OCI-LY3 (cell line): Measurements from ENCODE around the gene ARL6IP4.

ENCODE experiments used
- H2AFZ ChIP-seq: fragments of 200-600, 300-600 bp; shearing (Covaris generic); 2 replicates; pipeline ENCODE4 v1.6.0; 2014; ENCODE audit warnings: antibody characterized with exemption, low read depth, low read length
- H3K27ac ChIP-seq: fragments of 200-600, 300-600 bp; sonication (generic); 2 replicates; pipeline ENCODE4 v1.5.1; 2014; ENCODE audit warnings: mild to moderate bottlenecking, low read length, moderate library complexity, mixed read lengths
- H3K27me3 ChIP-seq: fragments of 200-600, 300-600 bp; sonication (generic); 2 replicates; pipeline ENCODE4 v1.6.1; 2014; ENCODE audit warnings: low read depth, low read length, mixed read lengths
- H3K36me3 ChIP-seq: fragments of 200-600, 300-600 bp; sonication (generic); replicated peaks from 2 replicates; pipeline ENCODE3; 2014; ENCODE audit warnings: low read depth, low read length, mixed read lengths
- H3K4me1 ChIP-seq: fragments of 300-600, 200-600 bp; sonication (generic); 2 replicates; pipeline ENCODE4 v1.6.1; 2014; ENCODE audit warnings: low read length, mixed read lengths
- H3K4me2 ChIP-seq: fragments of 200-600, 300-600 bp; sonication (generic); 2 replicates; pipeline ENCODE4 v1.6.1; 2014; ENCODE audit warnings: low read length, mixed read lengths
- H3K4me3 ChIP-seq: fragments of 300-600, 200-600 bp; sonication (generic); 2 replicates; pipeline ENCODE4 v1.5.1; 2014; ENCODE audit warnings: antibody characterized with exemption, mild to moderate bottlenecking, low read length, moderate library complexity
- H3K79me2 ChIP-seq: fragments of 300-600, 200-600 bp; shearing (Covaris generic); 2 replicates; pipeline ENCODE4 v1.6.1; 2014; ENCODE audit warnings: mild to moderate bottlenecking, low read length, mixed read lengths
- H3K9ac ChIP-seq: fragments of 300-600, 200-600 bp; shearing (Covaris generic); 2 replicates; pipeline ENCODE4 v1.6.0; 2014; ENCODE audit warnings: mild to moderate bottlenecking, low read length, moderate library complexity
- H3K9me3 ChIP-seq: fragments of 200-600, 300-600 bp; shearing (Covaris generic); 2 replicates; pipeline ENCODE4 v1.6.1; 2014; ENCODE audit warnings: low read length, mixed read lengths; ENCODE audit not compliant: insufficient read depth
- H4K20me1 ChIP-seq: fragments of 200-600, 300-600 bp; sonication (generic); 2 replicates; pipeline ENCODE4 v1.6.1; 2016; ENCODE audit warnings: low read length, mixed read lengths; ENCODE audit not compliant: insufficient read depth
- CTCF ChIP-seq: fragments of 200-600, 300-600 bp; sonication (generic); IDR thresholded peaks from 2 replicates; pipeline ENCODE4 v1.5.1; 2014; ENCODE audit warnings: antibody characterized with exemption, low read length, low read depth
- EZH2phosphoT487 ChIP-seq: fragments of 200-600 bp; shearing (Covaris generic); IDR thresholded peaks from 2 replicates; pipeline ENCODE4 v1.6.1; 2018; ENCODE audit warnings: antibody characterized with exemption, mixed run types, low read depth

ARL6IP4 gene

GRCh38 chr12:122963941-122964265, 16.6 kb upstream of the ARL6IP4 start:
- H3K4me2 ChIP-seq, result no peak overlapping the region
- no peak overlapping the region for H3K27ac ChIP-seq
- no peak for TF ChIP-seq EZH2phosphoT487

GRCh38 chr12:122964439-122965257, 15.8 kb upstream of the ARL6IP4 start:
- H3K9ac ChIP-seq, result no peak overlapping the region
- no peaks in the 10 kb centered on the region for H3K36me3 ChIP-seq
- no peak overlapping the region for H3K27ac ChIP-seq
- no peak overlapping the region for H3K4me3 ChIP-seq
- no peak overlapping the region for H2AFZ ChIP-seq
- H3K4me2 ChIP-seq, result no peak overlapping the region
- H3K79me2 ChIP-seq, result no peaks in the 10 kb centered on the region
- no peaks in the 10 kb centered on the region for H3K9me3 ChIP-seq
- H4K20me1 ChIP-seq, result no peaks in the 10 kb centered on the region
- no peaks in the 10 kb centered on the region for H3K27me3 ChIP-seq
- no peak for TF ChIP-seq EZH2phosphoT487
- no peak for TF ChIP-seq CTCF
- H3K4me1 ChIP-seq, result no peaks in the 10 kb centered on the region

More at GRCh38 chr12:122963941-122964265, 16.6 kb upstream of the ARL6IP4 start:
- H3K27me3 ChIP-seq, result no peaks in the 10 kb centered on the region
- no peaks in the 10 kb centered on the region for H3K36me3 ChIP-seq
- H4K20me1 ChIP-seq, result no peaks in the 10 kb centered on the region
- no peak overlapping the region for H2AFZ ChIP-seq
- no peaks in the 10 kb centered on the region for H3K79me2 ChIP-seq
- no peaks in the 10 kb centered on the region for H3K9me3 ChIP-seq
- no peaks in the 10 kb centered on the region for H3K4me1 ChIP-seq
- H3K4me3 ChIP-seq, result no peak overlapping the region
- H3K9ac ChIP-seq, result no peak overlapping the region

GRCh38 chr12:122965321-122965751, 15.1 kb upstream of the ARL6IP4 start:
- Histone ChIP-seq H3K4me2 (no peak overlapping the region), H3K9me3 (no peaks in the 10 kb centered on the region), H3K4me1 (no peaks in the 10 kb centered on the region), H3K36me3 (no peaks in the 10 kb centered on the region), H2AFZ (no peak overlapping the region), H3K27ac (no peak overlapping the region), H3K9ac (no peak overlapping the region), H3K4me3 (no peak overlapping the region), H4K20me1 (no peaks in the 10 kb centered on the region), H3K79me2 (no peaks in the 10 kb centered on the region), H3K27me3 (no peaks in the 10 kb centered on the region)
- TF ChIP-seq CTCF, result no peak
- TF ChIP-seq EZH2phosphoT487, result no peak

- no peak within 1 kb of the TSS for H3K9ac ChIP-seq
- no peak within 1 kb of the TSS for H2AFZ ChIP-seq
- H3K79me2 ChIP-seq, result no peaks in the 10 kb centered on the region
- H3K27me3 ChIP-seq, result no peaks in the 10 kb centered on the region
- H3K27ac ChIP-seq, result no peak within 1 kb of the TSS
- no peaks in the 10 kb centered on the region for H4K20me1 ChIP-seq
- no peaks in the 10 kb centered on the region for H3K9me3 ChIP-seq
- H3K4me1 ChIP-seq, result no peaks in the 10 kb centered on the region
- H3K36me3 ChIP-seq, result no peaks in the 10 kb centered on the region
- H3K4me3 ChIP-seq, result no peak within 1 kb of the TSS
- no peak for TF ChIP-seq CTCF
- TF ChIP-seq EZH2phosphoT487, result no peak
- no peak within 1 kb of the TSS for H3K4me2 ChIP-seq
Observed at GRCh38 chr12:122965851-122966742, 14.4 kb upstream of the ARL6IP4 start, which contains the start of gene ABCB9. Gene ABCB9, minus strand, starts transcription at chr12:122966463. Its CDS starts 6,228 bp downstream, at chr12:122960235.
